GM21390 (cell line): ENCODE measurements around the gene FCN3.
A peak's percentile ranks its signal among the peaks of the same experiment; 100 is the strongest.
"Not testable (repeated sequence)": the region's sequence is repeated elsewhere in the genome, so short reads cannot be mapped to it uniquely, and the experiment has no call there.

Experiments used
- ATAC-seq: cut with Tn5 transposase; IDR thresholded peaks from one replicate; pipeline ENCODE4 v1.9.1; 2021; ENCODE audit not compliant: unreplicated experiment

Gene FCN3

GRCh38 chr1:27374362-27375086 lies at the start of gene FCN3:
Gene FCN3 (minus strand): TSS chr1:27374824. CDS start chr1:27374818, 6 bp downstream.
- ATAC-seq = no peak

- ATAC-seq = no peak
Observed at GRCh38 chr1:27423709-27424108, 49.1 kb upstream of the FCN3 start.

- peak; percentile 53 for ATAC-seq
Observed at GRCh38 chr1:27418326-27419185, 43.9 kb upstream of the FCN3 start.

- ATAC-seq = no peak
Observed at GRCh38 chr1:27417713-27418112, 43.1 kb upstream of the FCN3 start.

- ATAC-seq = no peak
Observed at GRCh38 chr1:27416387-27417111, 41.9 kb upstream of the FCN3 start.

- no peak for ATAC-seq
Observed at GRCh38 chr1:27414091-27414490, 39.5 kb upstream of the FCN3 start.

- ATAC-seq = no peak
Observed at GRCh38 chr1:27413004-27413403, 38.4 kb upstream of the FCN3 start.

GRCh38 chr1:27412502-27412901 lies 37.9 kb upstream of the FCN3 start:
- no peak for ATAC-seq

GRCh38 chr1:27410709-27411108 lies 36.1 kb upstream of the FCN3 start:
- no peak for ATAC-seq

- ATAC-seq = no peak
Observed at GRCh38 chr1:27409669-27410068, 35.0 kb upstream of the FCN3 start.

GRCh38 chr1:27408151-27408550 lies 33.5 kb upstream of the FCN3 start:
- ATAC-seq = no peak

- ATAC-seq = not testable (repeated sequence)
Observed at GRCh38 chr1:27406791-27407190, 32.2 kb upstream of the FCN3 start.

GRCh38 chr1:27406362-27406680 lies 31.7 kb upstream of the FCN3 start:
- no peak for ATAC-seq

GRCh38 chr1:27405598-27406361 lies 31.2 kb upstream of the FCN3 start:
- not testable (repeated sequence) for ATAC-seq

- no peak for ATAC-seq
Observed at GRCh38 chr1:27405074-27405473, 30.4 kb upstream of the FCN3 start.

GRCh38 chr1:27403931-27404330 lies 29.3 kb upstream of the FCN3 start:
- ATAC-seq = no peak

GRCh38 chr1:27403065-27403726 lies 28.6 kb upstream of the FCN3 start:
- no peak for ATAC-seq

- ATAC-seq = no peak
Observed at GRCh38 chr1:27402349-27402754, 27.7 kb upstream of the FCN3 start.

GRCh38 chr1:27400963-27401341 lies 26.3 kb upstream of the FCN3 start:
- no peak for ATAC-seq
